Measurements from ENCODE around the gene FUT8. TPM values are rescaled to one million over a fixed set of nuclear protein-coding genes. Genes with fewer than 3 reads are reported as not detected.

FUT8 gene
- total RNA-seq: 61.2 and 109 TPM in 2 replicates

DNA sequence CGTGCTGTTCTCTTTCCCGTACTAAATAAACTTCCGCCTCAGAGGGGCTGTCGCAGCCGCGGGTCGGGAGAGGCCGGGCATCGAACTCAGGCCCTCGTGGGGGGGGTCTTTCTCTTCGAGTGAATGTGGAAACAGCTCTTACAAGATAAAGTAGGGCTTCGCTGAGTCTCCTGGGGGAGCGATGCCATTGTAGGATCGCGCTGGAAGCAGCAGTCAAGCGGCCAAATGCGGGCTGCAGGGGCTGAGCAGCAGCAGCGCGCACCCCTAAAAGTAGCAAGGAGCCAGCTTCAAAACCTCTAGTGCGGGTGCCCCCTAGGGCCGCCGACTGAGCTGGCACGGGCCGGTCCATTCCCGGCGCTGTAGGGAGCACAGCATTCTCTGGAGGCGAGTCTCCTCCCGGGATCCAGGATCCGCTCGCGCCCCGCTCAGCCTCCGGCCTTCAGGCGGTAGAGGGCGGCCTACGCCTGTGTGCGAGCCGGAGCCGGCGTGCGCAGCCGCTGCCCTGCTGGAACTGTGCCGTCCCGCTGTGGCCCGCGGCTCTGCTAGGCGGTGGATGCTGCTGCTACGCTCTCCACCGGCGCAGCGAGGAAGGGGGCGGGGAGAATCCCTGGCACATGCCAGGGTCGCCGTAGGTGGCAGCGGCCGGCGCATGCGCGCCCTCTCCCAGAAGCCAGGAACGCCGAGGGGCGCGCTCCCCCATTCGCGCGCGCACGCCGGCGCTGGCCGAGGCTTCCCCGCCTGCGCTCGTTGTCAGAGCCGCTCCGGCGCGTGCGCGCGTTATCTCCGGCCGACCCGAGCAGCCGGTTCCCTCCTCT, at the start of gene FUT8:
Gene FUT8, plus strand, starts transcription at position 699 of the 815 bp plus-strand sequence. CDS start 148,834 bp downstream, outside the sequence.

